H9 (cell line): Measurements from ENCODE around the gene ADARB2. TPM values are rescaled to one million over a fixed set of nuclear protein-coding genes. Genes with fewer than 3 reads are reported as not detected.

Source experiments
- DNase-seq: peaks from one replicate; pipeline ENCODE4 v3.0.0-alpha.2; 2017
- H2AFZ ChIP-seq: one replicate; pipeline ENCODE4 v1.6.1; 2013; ENCODE audit warnings: mild to moderate bottlenecking, low read length, control low read depth, moderate library complexity
- H2AK5ac ChIP-seq: 2 replicates; pipeline ENCODE4 v1.6.1; 2013; ENCODE audit warnings: low read length, control low read depth, mixed read lengths; ENCODE audit not compliant: insufficient read length
- H2BK120ac ChIP-seq: one replicate; pipeline ENCODE4 v1.6.1; 2013; ENCODE audit warnings: low read depth, mild to moderate bottlenecking, low read length, control low read depth, inconsistent platforms; ENCODE audit not compliant: poor library complexity, severe bottlenecking
- H2BK12ac ChIP-seq: 2 replicates; pipeline ENCODE4 v1.6.1; 2013; ENCODE audit warnings: low read length, control low read depth, mixed read lengths, low read depth; ENCODE audit not compliant: insufficient read length
- H2BK15ac ChIP-seq: 2 replicates; pipeline ENCODE4 v1.6.1; 2013; ENCODE audit warnings: low read depth, low read length, control low read depth
- H2BK20ac ChIP-seq: one replicate; pipeline ENCODE4 v1.6.1; 2013; ENCODE audit warnings: low read depth, mild to moderate bottlenecking, low read length, control low read depth, inconsistent platforms; ENCODE audit not compliant: poor library complexity, severe bottlenecking
- H2BK5ac ChIP-seq: 2 replicates; pipeline ENCODE4 v1.6.1; 2013; ENCODE audit warnings: low read length, control low read depth, mixed read lengths; ENCODE audit not compliant: insufficient read length
- H3K14ac ChIP-seq: 2 replicates; pipeline ENCODE4 v1.6.1; 2013; ENCODE audit warnings: low read length, control low read depth; ENCODE audit not compliant: insufficient read depth
- H3K18ac ChIP-seq: 2 replicates; pipeline ENCODE4 v1.6.1; 2013; ENCODE audit warnings: low read depth, mild to moderate bottlenecking, mixed read lengths, low read length, control low read depth; ENCODE audit not compliant: insufficient read length
- H3K23ac ChIP-seq: 2 replicates; pipeline ENCODE4 v1.6.1; 2013; ENCODE audit warnings: low read length, control low read depth, mixed read lengths, low read depth; ENCODE audit not compliant: insufficient read length
- H3K23me2 ChIP-seq: 2 replicates; pipeline ENCODE4 v1.6.1; 2013; ENCODE audit warnings: low read depth, mild to moderate bottlenecking, mixed read lengths, low read length, control low read depth; ENCODE audit not compliant: insufficient read length, poor library complexity, severe bottlenecking
- H3K27ac ChIP-seq: 2 replicates; pipeline ENCODE4 v1.5.1; 2013; ENCODE audit warnings: low read length, control low read depth, mixed read lengths, low read depth; ENCODE audit not compliant: insufficient read length
- H3K27me3 ChIP-seq: 2 replicates; pipeline ENCODE4 v1.6.1; 2013; ENCODE audit warnings: low read length, control low read depth, inconsistent platforms; ENCODE audit not compliant: insufficient read depth
- H3K4ac ChIP-seq: 2 replicates; pipeline ENCODE4 v1.6.1; 2013; ENCODE audit warnings: low read depth, mild to moderate bottlenecking, control low read depth, inconsistent platforms, low read length, moderate library complexity
- H3K4me1 ChIP-seq: 2 replicates; pipeline ENCODE4 v1.6.1; 2013; ENCODE audit warnings: low read length, control low read depth, inconsistent platforms; ENCODE audit not compliant: insufficient read depth
- H3K4me2 ChIP-seq: 2 replicates; pipeline ENCODE4 v1.6.1; 2013; ENCODE audit warnings: low read length, control low read depth, mixed read lengths; ENCODE audit not compliant: insufficient read length, insufficient read depth
- H3K56ac ChIP-seq: 2 replicates; pipeline ENCODE4 v1.6.1; 2013; ENCODE audit warnings: low read depth, mild to moderate bottlenecking, mixed read lengths, low read length, control low read depth; ENCODE audit not compliant: insufficient read length
- H3K79me1 ChIP-seq: 2 replicates; pipeline ENCODE4 v1.6.1; 2013; ENCODE audit warnings: low read depth, mild to moderate bottlenecking, moderate library complexity, low read length, control low read depth, inconsistent platforms; ENCODE audit not compliant: insufficient read depth, poor library complexity, severe bottlenecking
- H3K79me2 ChIP-seq: 2 replicates; pipeline ENCODE4 v1.6.1; 2013; ENCODE audit warnings: low read length, control low read depth, inconsistent platforms; ENCODE audit not compliant: insufficient read depth
- H3K9ac ChIP-seq: 2 replicates; pipeline ENCODE4 v1.6.1; 2013; ENCODE audit warnings: low read length, control low read depth, mixed read lengths; ENCODE audit not compliant: insufficient read length; ENCODE audit errors: extremely low read depth
- H3K9me3 ChIP-seq: one replicate; pipeline ENCODE4 v1.6.1; 2013; ENCODE audit warnings: low read depth, low read length, inconsistent platforms; ENCODE audit not compliant: control insufficient read depth
- H3T11ph ChIP-seq: one replicate; pipeline ENCODE4 v1.6.1; 2013; ENCODE audit warnings: mild to moderate bottlenecking, low read length, control low read depth, inconsistent platforms
- H4K20me1 ChIP-seq: one replicate; pipeline ENCODE4 v1.6.1; 2013; ENCODE audit not compliant: control insufficient read depth, insufficient read length, insufficient read depth
- H4K5ac ChIP-seq: 2 replicates; pipeline ENCODE4 v1.6.1; 2013; ENCODE audit warnings: low read depth, mild to moderate bottlenecking, mixed read lengths, low read length, control low read depth; ENCODE audit not compliant: insufficient read length
- H4K8ac ChIP-seq: replicated peaks from 2 replicates; pipeline ENCODE4 v1.6.1; 2013; ENCODE audit warnings: low read length, control low read depth, mixed read lengths, low read depth; ENCODE audit not compliant: insufficient read length
- H4K91ac ChIP-seq: 2 replicates; pipeline ENCODE4 v1.6.1; 2013; ENCODE audit warnings: low read depth, mild to moderate bottlenecking, moderate library complexity, mixed read lengths, low read length, control low read depth; ENCODE audit not compliant: insufficient read length
- H3K27ac Mint-ChIP-seq, 3 experiments: 2 replicates in 2 of 3; 3 replicates in 1 of 3; pipeline ENCODE4 v1.8.0; 2020 to 2021; ENCODE audit warnings: mixed read lengths in 3 of 3, mild to moderate bottlenecking in 1 of 3, moderate library complexity in 1 of 3
- H3K27me3 Mint-ChIP-seq: 2 replicates; pipeline ENCODE4 v1.8.0; 2021; ENCODE audit warnings: low read depth, mild to moderate bottlenecking, moderate library complexity, mixed read lengths
- H3K36me3 Mint-ChIP-seq, 3 experiments: 2 replicates in 2 of 3; 3 replicates in 1 of 3; pipeline ENCODE4 v1.8.0; 2020 to 2021; ENCODE audit warnings: low read depth in 3 of 3, mixed read lengths in 3 of 3; ENCODE audit not compliant: insufficient read depth in 1 of 3
- H3K4me1 Mint-ChIP-seq, 2 experiments: 2 replicates each; pipeline ENCODE4 v1.8.0; 2020; ENCODE audit warnings: mixed read lengths in 2 of 2
- H3K4me3 Mint-ChIP-seq, 2 experiments: 2 replicates in 1 of 2; 3 replicates in 1 of 2; pipeline ENCODE4 v1.8.0; 2020 to 2021; ENCODE audit warnings: mild to moderate bottlenecking in 2 of 2, mixed read lengths in 2 of 2, moderate library complexity in 1 of 2
- H3K9me3 Mint-ChIP-seq, 2 experiments: 2 replicates in 1 of 2; 3 replicates in 1 of 2; pipeline ENCODE4 v1.8.0; 2020; ENCODE audit warnings: mild to moderate bottlenecking in 2 of 2, mixed read lengths in 2 of 2, moderate library complexity in 1 of 2
- CTCF ChIP-seq: fragments of 200-600 bp; sonication (generic); conservative IDR thresholded peaks from 3 replicates; pipeline ENCODE4 v1.8.0; 2021; ENCODE audit warnings: antibody characterized with exemption, mild to moderate bottlenecking
- WGBS: extraction: QIAGEN DNeasy Blood & Tissue Kit; methylation state at CpG from one replicate; pipeline ENCODE4 v1.1.7; 2013; ENCODE audit warnings: missing lambda C conversion rate, low lambda C conversion rate, mixed read lengths; ENCODE audit not compliant: insufficient read length; ENCODE audit errors: extremely low coverage; 5-methylcytosine and 5-hydroxymethylcytosine counted together
- total RNA-seq: library from RNA; stranded (reverse); gene quantifications from 2 replicates; pipeline ENCODE4 v1.2.1, GENCODE V29; 2021

Gene ADARB2
- total RNA-seq, 1 experiment from 2014 or later: 0.87 TPM

- Histone ChIP-seq H2AFZ (no peak overlapping the region), H3K27me3 (no peaks in the 10 kb centered on the region), H3K4me1 (no peaks in the 10 kb centered on the region; the same call in 1 of the 2 replicates), H4K91ac (no peak overlapping the region), H2BK15ac (no peak overlapping the region), H3K79me1 (no peaks in the 10 kb centered on the region), H3T11ph (no peak overlapping the region), H2AK5ac (no peak overlapping the region), H3K79me2 (no peaks in the 10 kb centered on the region), H4K20me1 (no peaks in the 10 kb centered on the region), H3K4ac (no peak overlapping the region), H3K23me2 (peaks cover 2% of the 10 kb centered on the region), H3K9me3 (no peaks in the 10 kb centered on the region), H3K14ac (no peak overlapping the region), H3K4me2 (no peak overlapping the region), H2BK120ac (no peak overlapping the region), H2BK5ac (no peak overlapping the region), H2BK20ac (no peak overlapping the region), H4K5ac (no peak overlapping the region), H2BK12ac (no peak overlapping the region), H3K23ac (no peak overlapping the region), H4K8ac (no peak overlapping the region), H3K27ac (no peak overlapping the region), H3K18ac (no peak overlapping the region), H3K56ac (no peak overlapping the region), H3K9ac (no peak overlapping the region)
- no CpG with 5 or more reads among the region's 9 CpGs for WGBS
- H3K27me3 Mint-ChIP-seq: no peaks in the 10 kb centered on the region
- no peak overlapping the region for H3K4me3 Mint-ChIP-seq
- no peak for DNase-seq
- H3K4me1 Mint-ChIP-seq: peaks cover 12 to 14% of the 10 kb centered on the region in 2 experiments
- no peaks in the 10 kb centered on the region for H3K36me3 Mint-ChIP-seq
- no peaks in the 10 kb centered on the region; a peak in 1 of 5 replicates for H3K9me3 Mint-ChIP-seq
- H3K27ac Mint-ChIP-seq: no peak overlapping the region
- TF ChIP-seq CTCF: no peak
Observed at GRCh38 chr10:1270490-1270889, 466.8 kb downstream of the ADARB2 start.
